Measurements from ENCODE around the gene CEND1.
A peak's percentile ranks its signal among the peaks of the same experiment; 100 is the strongest.

CEND1 gene

GRCh38 chr11:777288-778255 is 12.3 kb downstream of the CEND1 start, which contains the start of gene GATD1:
Gene GATD1 (minus strand): TSS chr11:777487. CDS start chr11:777462, 25 bp downstream.
- peak; percentile 97 for DNase-seq

- peak; percentile 37 for DNase-seq
These were observed 13.2 kb downstream of the CEND1 start for GRCh38 chr11:776561-777287.

DNA sequence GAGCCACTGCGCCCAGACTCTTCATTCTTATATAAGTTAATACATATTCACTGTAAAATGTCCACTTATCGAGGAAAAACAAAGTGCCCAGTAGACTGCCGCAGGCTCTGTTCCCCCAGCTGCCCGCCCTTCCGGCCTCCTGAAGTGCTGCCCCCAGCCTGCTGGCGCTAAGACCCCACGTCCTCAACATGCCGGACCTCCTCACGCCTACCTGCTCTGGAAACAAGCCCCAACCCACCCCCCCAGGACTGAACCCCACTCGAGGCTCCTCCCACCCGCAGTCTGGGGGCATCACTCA is 13.7 kb downstream of the CEND1 start:
- DNase-seq, result no peak

- no peak for DNase-seq
These were observed 14.9 kb downstream of the CEND1 start for GRCh38 chr11:774873-775592.

GRCh38 chr11:773830-774229 is 16.1 kb downstream of the CEND1 start:
- DNase-seq, result no peak

- no peak for DNase-seq
These were observed 16.5 kb downstream of the CEND1 start for GRCh38 chr11:773425-773824.

DNA sequence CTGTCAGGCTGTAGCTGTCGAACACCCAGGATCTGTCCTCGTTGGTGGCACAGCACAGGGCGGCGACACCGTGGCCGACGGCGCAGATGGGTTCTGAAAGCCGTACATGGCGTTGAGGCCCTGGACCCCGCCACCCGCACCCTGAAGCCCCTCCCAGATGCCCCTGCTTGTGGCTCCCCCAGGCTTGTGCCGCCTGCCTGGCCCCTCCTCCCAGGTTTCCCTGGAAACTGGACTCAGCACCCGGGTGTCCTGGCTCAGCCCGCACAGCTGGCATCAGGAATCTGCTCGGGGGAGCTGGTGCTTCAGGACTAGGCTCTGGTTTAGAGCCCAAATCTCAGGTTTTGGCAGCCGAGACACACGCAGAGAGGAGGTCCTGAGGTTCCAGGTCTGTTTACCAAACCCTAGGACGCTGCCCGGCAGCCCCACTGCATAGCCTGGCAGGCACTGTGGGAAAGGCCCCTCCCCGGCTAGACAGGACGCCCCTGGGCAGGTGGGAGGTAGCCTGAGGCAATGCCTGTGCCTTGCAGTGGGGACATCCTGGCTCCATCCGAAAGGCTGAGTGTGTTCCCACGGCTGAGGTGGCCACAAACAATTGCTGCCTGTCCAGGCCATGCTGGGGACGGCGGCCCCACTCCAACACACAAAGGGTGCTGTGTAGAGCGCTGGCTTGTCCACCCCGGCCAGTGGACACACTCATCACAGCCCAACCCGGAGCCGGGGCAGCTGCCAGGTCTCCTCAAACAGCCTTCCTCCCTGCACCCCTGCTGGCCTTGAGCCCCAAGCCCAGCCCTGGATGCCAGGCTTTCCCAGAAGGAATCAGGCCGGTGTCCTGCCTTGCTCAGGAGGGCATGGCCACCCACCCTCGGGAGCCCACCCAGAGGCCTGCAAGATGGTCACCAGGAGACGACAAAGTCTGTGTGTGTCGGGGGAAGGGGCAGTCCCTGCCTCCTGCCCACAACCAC is 17.2 kb downstream of the CEND1 start:
- DNase-seq, result no peak

DNA sequence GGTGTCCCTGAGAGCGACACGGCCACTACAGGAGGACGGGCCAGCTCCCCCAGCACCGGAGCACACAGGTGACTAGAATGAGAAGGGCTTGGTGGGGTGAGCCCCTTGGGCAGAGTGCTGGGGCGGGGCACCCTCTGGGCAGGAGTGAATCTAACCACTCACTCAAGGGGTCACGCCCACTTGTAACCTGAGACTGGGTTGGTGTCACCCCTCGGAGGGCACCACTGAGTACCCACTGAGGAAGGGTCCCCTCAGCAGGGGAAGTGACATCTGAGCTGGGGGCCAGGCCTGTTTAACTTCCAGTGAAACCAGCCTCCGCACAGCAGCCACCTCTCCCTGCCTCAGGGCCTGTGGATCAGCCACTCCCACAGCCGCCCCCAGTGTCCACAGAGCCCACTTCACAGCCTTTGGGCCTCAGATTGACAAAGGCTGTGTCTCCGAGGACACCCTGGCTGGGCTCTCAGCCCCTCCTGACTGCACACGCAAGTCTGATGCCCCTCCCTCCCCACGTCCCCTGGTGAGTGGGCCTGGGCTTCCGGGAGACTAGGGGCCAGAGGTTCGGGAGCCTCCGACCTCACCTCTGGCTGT is 18.2 kb downstream of the CEND1 start:
- no peak for DNase-seq

GRCh38 chr11:770642-771616 is 19.0 kb downstream of the CEND1 start:
- DNase-seq, result no peak

GRCh38 chr11:769887-770641 is 19.8 kb downstream of the CEND1 start:
- DNase-seq, result no peak

DNA sequence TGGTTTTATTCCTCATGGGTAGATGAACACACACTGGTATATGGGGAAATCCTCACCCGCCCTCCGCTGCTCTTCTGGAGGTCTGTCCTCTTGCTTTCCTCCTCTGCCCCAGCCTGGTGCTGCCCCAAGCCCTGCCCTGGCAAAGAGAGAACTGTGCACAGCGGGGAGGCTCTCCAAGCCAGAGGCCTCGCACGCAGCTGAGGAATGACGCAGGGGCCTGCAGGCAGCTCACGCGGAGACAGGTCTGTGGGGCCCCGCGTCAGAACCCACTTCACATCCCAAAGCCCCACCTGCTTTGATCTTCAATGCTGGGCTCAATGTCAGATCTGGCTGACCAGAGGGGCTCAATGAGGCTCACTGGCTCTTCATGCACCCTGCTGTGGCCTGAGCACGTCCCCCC is 22.7 kb downstream of the CEND1 start:
- no peak for DNase-seq

DNA sequence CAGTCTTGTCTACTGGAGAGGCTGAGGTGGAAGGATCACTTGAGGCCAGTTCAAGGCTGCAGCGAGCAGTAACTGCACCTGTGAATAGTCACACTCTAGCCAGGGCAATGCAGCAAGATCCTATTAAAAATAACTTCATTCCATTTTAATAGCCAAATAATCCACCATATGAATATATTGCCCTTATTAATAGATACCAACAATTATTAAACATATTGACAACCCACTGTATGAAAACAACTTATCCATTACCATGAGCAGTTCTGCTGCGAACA is 23.0 kb downstream of the CEND1 start:
- no peak for DNase-seq

DNA sequence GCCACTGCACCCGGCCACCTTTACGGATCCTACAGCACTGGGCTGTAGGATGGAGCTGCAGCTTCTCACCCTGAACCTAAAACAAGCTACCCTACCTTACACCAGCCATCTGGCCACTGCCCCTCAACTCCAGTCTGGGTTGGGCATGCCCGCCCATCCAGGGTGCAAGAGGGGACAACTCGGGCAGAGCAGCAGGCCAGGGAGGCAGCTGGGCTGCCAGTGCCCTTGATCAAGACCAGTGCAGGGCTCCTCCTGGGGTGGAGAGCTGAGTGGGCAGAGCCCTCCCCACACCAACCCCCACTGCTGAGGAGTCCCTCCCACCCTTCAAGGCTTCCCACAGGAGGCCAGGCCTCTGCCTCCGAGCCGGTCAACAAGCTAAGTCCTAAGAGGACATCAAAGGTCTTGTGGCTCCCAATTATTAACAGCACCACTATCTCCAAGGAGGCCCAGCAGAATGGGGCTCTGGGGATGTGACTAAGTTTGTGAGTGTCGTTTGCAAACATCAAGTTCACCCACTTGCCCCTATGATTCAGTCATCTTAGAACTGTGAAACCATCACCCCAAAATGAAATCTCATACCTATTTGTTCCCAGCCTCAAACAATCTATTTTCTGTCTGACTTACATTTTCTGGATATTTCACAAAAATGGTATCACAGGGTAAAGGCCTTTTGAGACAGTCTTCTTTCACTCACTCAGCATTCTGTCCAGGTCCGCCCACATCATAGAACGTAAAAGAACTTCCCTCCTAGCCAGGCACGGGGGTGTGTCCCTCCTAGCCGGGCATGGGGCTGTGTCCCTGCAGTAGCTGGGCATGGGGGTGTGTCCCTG is 23.6 kb downstream of the CEND1 start:
- DNase-seq, result no peak

DNA sequence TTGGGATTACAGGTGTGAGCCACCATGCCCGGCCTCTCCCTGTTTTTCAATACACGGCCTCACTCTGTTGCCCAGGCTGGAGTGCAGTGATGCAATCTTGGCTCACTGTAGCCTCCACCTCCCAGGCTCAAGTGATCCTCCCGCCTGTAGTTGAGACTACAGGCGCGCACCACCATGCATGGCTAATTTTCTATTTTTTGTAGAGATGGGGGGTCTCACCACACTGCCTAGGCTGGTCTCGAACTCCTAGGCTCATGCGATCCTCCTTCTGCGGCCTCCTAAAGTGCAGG is 24.1 kb downstream of the CEND1 start:
- DNase-seq, result no peak

- DNase-seq, result peak; percentile 76
These were observed 24.7 kb downstream of the CEND1 start for GRCh38 chr11:765025-765801.

DNA sequence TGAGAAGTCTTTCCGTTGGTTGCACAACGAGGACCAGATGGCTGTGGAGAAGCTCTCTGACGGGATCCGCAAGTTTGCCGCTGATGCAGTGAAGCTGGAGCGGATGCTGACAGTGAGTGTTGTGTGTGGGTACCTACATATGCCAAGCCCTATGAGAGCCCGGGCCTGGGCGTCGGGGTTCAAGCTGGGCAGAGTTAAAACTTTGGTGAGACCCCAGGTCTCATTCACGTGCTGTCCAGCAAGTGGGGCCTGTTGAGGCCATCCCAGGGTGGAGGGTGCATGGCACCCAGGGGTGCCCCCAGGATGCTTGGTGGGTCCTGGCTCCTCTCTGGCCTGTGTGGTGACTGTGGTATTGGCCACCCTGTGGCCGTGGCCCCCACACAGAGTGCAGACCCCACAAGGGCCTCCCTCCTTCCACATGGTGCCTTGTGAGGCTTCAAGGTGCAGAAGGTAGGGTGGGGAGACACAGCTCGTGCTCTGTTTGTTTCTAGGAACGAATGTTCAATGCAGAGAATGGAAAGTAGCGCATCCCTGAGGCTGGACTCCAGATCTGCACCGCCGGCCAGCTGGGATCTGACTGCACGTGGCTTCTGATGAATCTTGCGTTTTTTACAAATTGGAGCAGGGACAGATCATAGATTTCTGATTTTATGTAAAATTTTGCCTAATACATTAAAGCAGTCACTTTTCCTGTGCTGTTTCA is 25.4 kb downstream of the CEND1 start:
- DNase-seq, result no peak

GRCh38 chr11:763549-764321 is 26.2 kb downstream of the CEND1 start:
- no peak for DNase-seq

Data from activated T-cell treated with anti-CD3 and anti-CD28 coated beads, Interleukin-2, amount 50 U/mL, for 1 hour (primary cell).